HG03097 (cell line): Measurements from ENCODE around the gene ELAPOR1.
A peak's percentile ranks its signal among the peaks of the same experiment; 100 is the strongest.
"Not testable (repeated sequence)": the region's sequence is repeated elsewhere in the genome, so short reads cannot be mapped to it uniquely, and the experiment has no call there.

Experiments used
- ATAC-seq: cut with Tn5 transposase; IDR thresholded peaks from one replicate; pipeline ENCODE4 v1.9.1; 2021; ENCODE audit not compliant: unreplicated experiment, low FRiP score

ELAPOR1 gene

GRCh38 chr1:109133815-109134214 lies 19.9 kb downstream of the ELAPOR1 start:
- ATAC-seq: no peak

DNA sequence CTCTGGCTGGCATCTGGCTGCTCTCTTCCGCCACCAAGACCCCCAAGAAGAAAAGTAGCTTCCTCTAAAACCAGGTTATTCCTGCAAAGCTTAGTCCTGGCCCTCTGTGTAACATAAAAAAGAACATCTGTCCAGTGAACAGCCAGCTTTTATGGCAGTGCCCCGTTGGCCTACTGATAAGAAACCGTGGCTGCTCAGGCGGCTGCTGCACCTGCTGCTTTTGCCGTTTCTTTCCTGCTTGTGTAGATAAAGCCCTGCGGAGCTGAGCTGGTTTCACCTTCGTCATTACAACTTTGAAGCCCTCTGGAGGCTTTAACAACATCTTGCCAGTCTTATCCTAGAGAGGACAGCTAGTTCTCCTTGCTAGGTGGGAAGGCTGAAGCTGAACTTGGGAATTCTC lies 20.5 kb downstream of the ELAPOR1 start:
- no peak for ATAC-seq

GRCh38 chr1:109135940-109136339 lies 22.0 kb downstream of the ELAPOR1 start:
- ATAC-seq: no peak

DNA sequence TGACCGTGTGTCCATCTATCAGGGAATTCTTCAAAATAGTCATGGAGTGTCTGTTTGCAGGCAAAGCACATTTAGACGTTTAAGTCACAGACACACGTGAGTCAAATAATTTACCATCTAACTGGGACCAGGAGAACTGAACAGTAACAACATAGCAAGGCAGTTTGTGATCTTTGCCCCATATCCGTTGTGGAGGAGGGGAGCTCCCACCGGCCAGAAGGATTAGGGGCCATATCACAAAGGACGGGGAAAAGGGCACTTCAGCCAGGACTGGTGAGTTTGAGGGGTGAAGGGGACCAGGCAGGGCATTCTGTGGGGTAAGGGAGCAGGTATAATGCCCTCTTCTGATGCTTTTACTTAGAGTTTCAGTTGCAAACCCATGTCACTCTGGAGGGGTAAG lies 22.9 kb downstream of the ELAPOR1 start:
- no peak for ATAC-seq

DNA sequence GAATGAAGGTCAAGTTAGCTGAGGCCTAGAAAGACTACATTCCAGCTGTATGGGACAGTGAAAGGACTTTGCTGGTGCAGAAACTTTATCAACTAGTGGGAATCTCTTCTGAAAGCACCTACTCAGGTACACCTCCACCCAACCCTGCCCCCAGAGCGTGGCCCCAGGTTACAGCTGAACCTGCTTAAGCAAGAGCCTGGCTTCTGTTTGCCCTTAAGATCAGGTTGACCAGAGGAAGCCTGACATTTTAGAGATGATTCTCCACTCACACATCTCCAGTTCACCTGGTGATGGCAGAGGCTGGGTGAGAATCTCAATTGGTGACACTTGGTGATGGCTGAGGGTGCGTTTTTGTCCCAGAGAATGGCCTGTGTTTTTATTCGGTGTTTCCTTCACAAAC lies 24.0 kb downstream of the ELAPOR1 start:
- no peak for ATAC-seq

GRCh38 chr1:109138358-109138757 lies 24.4 kb downstream of the ELAPOR1 start:
- no peak for ATAC-seq

DNA sequence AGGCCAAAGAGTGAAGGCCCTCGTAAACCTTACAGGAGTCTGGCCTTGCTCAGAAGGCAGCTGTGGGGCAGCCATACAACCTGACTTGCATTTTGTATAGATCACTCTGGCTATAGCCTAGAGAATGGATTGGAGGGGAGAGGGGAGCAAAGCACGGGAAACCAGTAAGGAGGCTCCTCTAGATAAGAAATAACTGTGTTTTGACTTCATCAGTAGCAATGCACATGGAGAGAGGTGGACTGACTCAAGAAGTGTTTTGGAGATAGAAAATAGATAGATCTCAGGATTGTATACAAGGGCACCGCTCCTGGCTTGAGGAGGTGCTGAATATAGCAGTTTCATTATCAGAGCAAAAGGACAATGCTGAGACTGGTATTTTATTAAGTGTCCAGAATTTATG lies 26.5 kb downstream of the ELAPOR1 start:
- ATAC-seq: no peak

GRCh38 chr1:109142260-109142659 lies 28.3 kb downstream of the ELAPOR1 start:
- ATAC-seq: no peak

DNA sequence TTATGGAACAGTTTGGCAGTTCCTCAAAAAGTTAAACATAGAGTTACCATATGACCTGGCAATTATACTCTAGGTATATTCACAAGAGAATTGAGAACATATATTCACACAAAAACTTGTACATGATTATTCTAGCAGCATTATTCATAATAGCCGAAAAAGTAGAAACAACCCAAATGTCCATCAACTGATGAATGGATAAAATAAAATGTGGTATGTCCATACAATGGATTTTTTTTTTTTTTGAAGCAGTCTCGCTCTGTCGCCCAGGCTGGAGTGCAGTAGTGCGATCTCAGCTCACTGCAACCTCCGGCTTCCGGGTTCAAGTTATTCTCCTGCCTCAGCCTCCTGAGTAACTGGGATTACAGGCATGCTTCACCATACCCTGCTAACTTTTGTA lies 28.8 kb downstream of the ELAPOR1 start:
- not testable (repeated sequence) for ATAC-seq

GRCh38 chr1:109148987-109149561 lies 35.2 kb downstream of the ELAPOR1 start:
- no peak for ATAC-seq

DNA sequence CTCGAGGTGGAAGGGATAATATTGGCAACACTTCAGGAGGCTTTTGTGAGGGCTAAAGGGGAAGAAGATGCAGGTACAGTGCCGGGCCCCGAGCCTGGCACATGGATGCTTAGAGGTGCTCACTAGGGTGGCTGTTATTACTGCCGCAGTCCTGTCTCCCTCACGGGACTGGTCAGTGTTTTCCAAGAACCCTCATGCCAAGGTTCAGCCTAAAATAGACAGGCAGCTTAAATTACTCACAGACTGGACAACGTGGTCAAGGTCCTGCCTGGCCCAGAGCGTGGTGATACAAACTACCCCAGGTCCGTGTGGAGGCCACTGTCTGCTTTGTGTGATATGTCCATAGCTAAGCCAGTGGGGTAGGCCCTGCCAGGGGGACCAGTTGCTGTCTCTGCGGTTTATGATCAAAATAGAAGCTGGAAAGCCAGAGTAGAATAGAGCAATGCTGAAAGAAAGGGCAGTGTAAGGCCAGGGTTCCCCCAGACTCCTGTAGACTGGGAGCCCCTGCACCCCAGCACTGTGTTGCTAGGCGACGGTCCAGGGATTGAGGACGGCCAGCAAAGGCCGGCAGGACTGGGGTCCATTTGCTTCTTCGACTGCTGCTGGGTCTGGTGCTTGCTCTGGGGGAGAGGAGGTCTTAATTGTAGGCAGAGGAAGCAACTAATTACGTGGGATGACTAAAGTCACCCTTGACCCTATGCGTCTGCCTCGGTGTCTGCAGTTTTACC lies 36.1 kb downstream of the ELAPOR1 start:
- no peak for ATAC-seq

DNA sequence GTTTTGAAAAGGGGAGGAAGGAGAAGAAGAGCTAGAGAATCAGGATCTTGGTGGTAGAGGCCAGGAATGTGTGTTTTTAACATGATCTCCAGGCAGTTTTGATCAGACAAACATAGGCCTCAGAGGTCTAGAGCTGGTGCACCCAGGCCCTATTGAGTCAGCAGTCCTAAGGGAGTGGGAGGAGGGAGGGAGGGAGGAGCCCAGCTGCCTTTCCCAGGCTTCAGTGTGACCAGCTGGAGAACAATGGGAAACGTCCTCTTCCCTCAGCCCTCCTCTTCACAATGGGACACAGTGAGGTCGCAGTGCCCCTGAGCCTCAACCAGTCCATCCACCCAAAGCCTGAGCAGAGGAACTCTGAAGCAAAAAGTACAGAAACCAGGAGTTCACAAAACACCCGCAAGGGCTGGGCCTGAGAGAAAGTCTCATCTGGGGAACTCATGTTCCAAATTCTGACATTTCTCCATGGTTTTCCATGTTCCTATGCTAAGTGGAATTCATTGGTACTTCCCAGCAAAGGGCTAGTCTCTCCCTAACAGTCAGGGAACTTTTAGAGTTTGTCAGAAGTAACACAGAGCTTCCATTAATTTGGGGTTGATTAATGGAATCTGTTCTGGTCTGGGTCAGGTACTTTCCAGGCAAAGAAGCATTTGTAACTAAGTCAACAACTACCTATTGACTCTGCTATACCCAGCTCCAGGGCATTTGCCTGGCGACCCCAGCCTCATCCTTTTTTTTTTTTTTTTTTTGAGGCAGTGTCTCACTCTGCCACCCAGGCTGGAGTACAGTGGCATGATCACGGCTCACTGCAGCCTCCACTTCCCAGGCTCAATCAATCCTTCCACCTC lies 37.5 kb downstream of the ELAPOR1 start:
- ATAC-seq: no peak

GRCh38 chr1:109152196-109152595 lies 38.3 kb downstream of the ELAPOR1 start:
- no peak for ATAC-seq

- no peak for ATAC-seq
Observed at GRCh38 chr1:109156916-109157385, 43.0 kb downstream of the ELAPOR1 start.

GRCh38 chr1:109158433-109158832 lies 44.5 kb downstream of the ELAPOR1 start:
- no peak for ATAC-seq

GRCh38 chr1:109159326-109159725 lies 45.4 kb downstream of the ELAPOR1 start:
- no peak for ATAC-seq

GRCh38 chr1:109160071-109160840 lies 46.3 kb downstream of the ELAPOR1 start:
- ATAC-seq: no peak

DNA sequence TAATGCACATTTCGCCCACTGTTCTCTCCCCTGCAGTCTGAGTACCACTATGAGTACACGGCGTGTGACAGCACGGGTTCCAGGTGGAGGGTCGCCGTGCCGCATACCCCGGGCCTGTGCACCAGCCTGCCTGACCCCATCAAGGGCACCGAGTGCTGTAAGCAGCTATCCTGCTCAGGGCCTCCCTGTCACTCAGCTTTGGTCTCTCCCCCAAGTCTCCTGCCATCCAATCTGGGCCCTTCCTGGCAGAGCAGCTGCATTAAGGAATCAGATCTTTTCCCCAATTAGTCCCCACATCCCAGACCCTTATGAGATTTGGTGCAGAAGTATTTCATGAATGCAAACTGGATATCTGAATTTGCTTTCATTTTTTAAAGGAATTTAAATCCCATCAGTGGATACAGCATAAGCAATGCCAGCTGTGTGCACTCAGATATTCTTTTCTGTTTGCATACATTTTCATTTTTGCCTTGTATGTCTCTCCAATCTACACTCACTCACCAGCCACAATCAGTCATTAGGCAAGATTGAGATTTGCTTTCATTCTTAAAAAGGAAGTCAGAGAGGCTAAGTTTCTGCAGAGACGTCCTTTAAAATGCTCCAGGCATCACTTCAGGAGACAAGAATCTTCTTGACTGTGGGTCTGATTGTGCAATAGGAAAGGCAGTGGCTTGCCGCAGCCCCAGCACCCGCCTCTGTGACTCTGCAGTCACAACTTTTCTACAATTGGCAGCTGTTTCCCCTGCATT lies 48.1 kb downstream of the ELAPOR1 start:
- ATAC-seq: peak; percentile 41

GRCh38 chr1:109162626-109163025 lies 48.7 kb downstream of the ELAPOR1 start:
- ATAC-seq: no peak

GRCh38 chr1:109163551-109163950 lies 49.6 kb downstream of the ELAPOR1 start:
- ATAC-seq: no peak
